Renal cortex interstitium (tissue), 11 donors: ENCODE measurements around the gene TGFBRAP1. TPM values are rescaled to one million over a fixed set of nuclear protein-coding genes. Genes with fewer than 3 reads are reported as not detected.

Experiments used
- DNase-seq, 11 donors: peaks; one replicate each; pipeline ENCODE4 v3.0.0-alpha.2; 2013; ENCODE audit warnings: low read depth in 9 of 11, low spot score in 4 of 11; ENCODE audit errors: extremely low read depth in 1 of 11
- polyA plus RNA-seq, 3 donors: library from polyadenylated mRNA; unstranded; fragments of 120-200 nt; gene quantifications; one replicate each; pipeline ENCODE4 v1.2.1, GENCODE V29; 2013; ENCODE audit not compliant: insufficient read length in 3 of 3

The TGFBRAP1 gene
- polyA plus RNA-seq, 3 donors = 15.0 to 15.6 (median 15.1) TPM

GRCh38 chr2:105294844-105295481 lies 34.6 kb downstream of the TGFBRAP1 start:
- DNase-seq = peak; percentile 33 to 68 (median 51)

GRCh38 chr2:105294046-105294445 lies 35.5 kb downstream of the TGFBRAP1 start:
- no peak for DNase-seq

- DNase-seq = no peak
These were observed 37.6 kb downstream of the TGFBRAP1 start for GRCh38 chr2:105291981-105292380.

GRCh38 chr2:105290981-105291660 lies 38.4 kb downstream of the TGFBRAP1 start:
- DNase-seq = no peak

- DNase-seq = no peak
These were observed 41.4 kb downstream of the TGFBRAP1 start for GRCh38 chr2:105288133-105288532.

- no peak for DNase-seq
These were observed 41.8 kb downstream of the TGFBRAP1 start for GRCh38 chr2:105287692-105288091.

GRCh38 chr2:105283532-105283931 lies 46.0 kb downstream of the TGFBRAP1 start:
- DNase-seq = no peak

- DNase-seq = no peak
These were observed 49.3 kb downstream of the TGFBRAP1 start for GRCh38 chr2:105280281-105280680.

- DNase-seq = no peak
These were observed 50.4 kb downstream of the TGFBRAP1 start for GRCh38 chr2:105279126-105279525.

- no peak for DNase-seq
These were observed 50.9 kb downstream of the TGFBRAP1 start for GRCh38 chr2:105278654-105279053.

- DNase-seq = peak in 3 of 11 donors; percentile 20 to 31 (median 21)
These were observed 55.5 kb downstream of the TGFBRAP1 start for GRCh38 chr2:105274046-105274445.

- DNase-seq = no peak
These were observed 57.4 kb downstream of the TGFBRAP1 start for GRCh38 chr2:105272176-105272575.

GRCh38 chr2:105271393-105272045 lies 58.0 kb downstream of the TGFBRAP1 start:
- no peak for DNase-seq

- no peak for DNase-seq
These were observed 60.1 kb downstream of the TGFBRAP1 start for GRCh38 chr2:105269426-105269825.

GRCh38 chr2:105262651-105263091 lies 66.9 kb downstream of the TGFBRAP1 start:
- peak in 10 of 11 donors; percentile 16 to 63 (median 42) for DNase-seq

- DNase-seq = no peak
These were observed 68.5 kb downstream of the TGFBRAP1 start for GRCh38 chr2:105261061-105261460.

GRCh38 chr2:105258835-105259350 lies 70.6 kb downstream of the TGFBRAP1 start:
- DNase-seq = no peak

- no peak for DNase-seq
These were observed 71.6 kb downstream of the TGFBRAP1 start for GRCh38 chr2:105257981-105258380.

GRCh38 chr2:105256431-105257047 lies 73.0 kb downstream of the TGFBRAP1 start:
- DNase-seq = no peak

- DNase-seq = no peak
These were observed 73.6 kb downstream of the TGFBRAP1 start for GRCh38 chr2:105255979-105256378.
